NB4 (cell line): ENCODE measurements around the gene NFIA.

Experiments used
- DNase-seq: peaks from one replicate; pipeline ENCODE4 v3.0.0; 2010; ENCODE audit warnings: low read depth
- H3K4me3 ChIP-seq: one replicate; pipeline ENCODE4 v1.5.1; 2011; ENCODE audit warnings: mild to moderate bottlenecking, low read depth, low read length, moderate library complexity
- MYC ChIP-seq: IDR thresholded peaks from 2 replicates; pipeline ENCODE4 v1.6.1; 2011; ENCODE audit warnings: low read depth, low read length
- POLR2A ChIP-seq: IDR thresholded peaks from 2 replicates; pipeline ENCODE4 v1.6.1; 2011; ENCODE audit warnings: mild to moderate bottlenecking; ENCODE audit not compliant: insufficient read length; ENCODE audit errors: extremely low read depth
- TF ChIP-seq, protein P1 (sequence below): IDR thresholded peaks from 2 replicates; pipeline ENCODE4 v1.6.1; 2011; ENCODE audit warnings: low read depth, low read length
- TF ChIP-seq, protein P2 (sequence below): IDR thresholded peaks from one replicate; pipeline ENCODE4 v1.5.1; 2012; ENCODE audit warnings: low read depth, low read length

The NFIA gene

DNA sequence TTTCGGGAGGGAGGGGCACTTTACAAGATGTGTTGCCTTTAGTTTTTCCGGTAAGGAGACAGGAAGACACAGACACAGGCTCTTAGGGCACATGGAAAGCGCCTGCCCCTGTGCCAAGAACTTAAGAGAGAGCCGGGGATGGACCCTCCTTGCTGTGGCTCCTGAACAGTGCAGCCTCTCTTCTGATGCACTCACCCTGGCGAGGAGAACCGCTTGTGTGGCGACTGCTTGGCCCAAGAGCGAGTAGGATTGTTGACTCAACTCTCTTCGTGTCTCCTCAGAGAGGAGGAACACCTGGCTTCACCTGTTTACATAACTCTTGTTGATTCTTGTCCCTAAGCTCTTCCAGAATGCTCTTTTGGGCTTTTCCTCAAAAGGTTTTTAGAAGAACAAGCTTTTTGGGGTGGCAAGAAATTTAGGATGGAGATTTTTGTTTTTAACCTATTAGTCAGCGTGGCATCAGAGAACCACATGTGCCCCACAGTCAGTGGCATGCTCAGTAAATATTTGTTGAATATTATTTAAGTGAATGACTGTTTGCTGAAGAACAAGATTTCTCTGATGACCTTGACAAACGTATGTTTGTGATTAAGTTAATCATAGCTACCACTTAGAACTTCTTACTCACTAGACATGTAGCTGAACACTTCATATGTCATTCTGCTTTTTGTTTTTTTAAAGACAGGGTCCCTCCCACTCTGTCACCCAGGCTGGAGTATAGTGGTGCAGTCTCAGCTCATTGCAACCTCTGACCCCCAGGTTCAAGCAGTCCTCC, 60.6 kb downstream of the NFIA start:
- H3K4me3 ChIP-seq: no peak overlapping the region
- no peak for DNase-seq
- no peak for TF ChIP-seq MYC

DNA sequence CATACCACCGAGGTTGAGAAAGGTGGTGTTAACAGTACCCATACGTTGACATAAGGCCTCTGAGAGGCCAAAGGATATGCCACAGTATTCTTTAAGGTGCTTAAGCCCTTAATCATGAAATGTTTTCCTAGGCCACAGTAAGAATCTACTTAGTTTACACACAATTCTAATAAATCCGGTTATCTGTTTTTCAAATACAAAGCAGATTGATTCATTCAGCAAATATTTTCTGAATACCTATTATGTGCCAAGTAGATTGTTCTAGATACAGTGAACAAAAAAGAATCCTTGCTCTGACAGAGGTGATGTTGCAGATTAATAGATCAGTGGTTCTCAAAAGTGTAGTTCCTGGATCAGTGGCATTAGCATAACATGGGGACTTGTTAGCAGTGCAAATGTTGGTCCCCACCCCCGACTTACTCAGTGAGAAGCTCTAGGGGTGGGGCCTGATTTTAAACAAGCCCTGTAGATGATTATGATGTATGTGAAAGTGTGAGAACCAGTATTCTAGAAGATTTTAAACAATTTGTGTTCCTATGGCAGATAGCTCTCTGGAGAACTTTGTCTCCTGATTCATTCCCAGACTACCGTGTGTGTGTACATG, 61.6 kb downstream of the NFIA start:
- H3K4me3 ChIP-seq: no peak overlapping the region
- TF ChIP-seq POLR2A (no peak), MYC (no peak)
- TF ChIP-seq, protein P1, sequence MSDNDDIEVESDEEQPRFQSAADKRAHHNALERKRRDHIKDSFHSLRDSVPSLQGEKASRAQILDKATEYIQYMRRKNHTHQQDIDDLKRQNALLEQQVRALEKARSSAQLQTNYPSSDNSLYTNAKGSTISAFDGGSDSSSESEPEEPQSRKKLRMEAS: no peak
- TF ChIP-seq, protein P2, sequence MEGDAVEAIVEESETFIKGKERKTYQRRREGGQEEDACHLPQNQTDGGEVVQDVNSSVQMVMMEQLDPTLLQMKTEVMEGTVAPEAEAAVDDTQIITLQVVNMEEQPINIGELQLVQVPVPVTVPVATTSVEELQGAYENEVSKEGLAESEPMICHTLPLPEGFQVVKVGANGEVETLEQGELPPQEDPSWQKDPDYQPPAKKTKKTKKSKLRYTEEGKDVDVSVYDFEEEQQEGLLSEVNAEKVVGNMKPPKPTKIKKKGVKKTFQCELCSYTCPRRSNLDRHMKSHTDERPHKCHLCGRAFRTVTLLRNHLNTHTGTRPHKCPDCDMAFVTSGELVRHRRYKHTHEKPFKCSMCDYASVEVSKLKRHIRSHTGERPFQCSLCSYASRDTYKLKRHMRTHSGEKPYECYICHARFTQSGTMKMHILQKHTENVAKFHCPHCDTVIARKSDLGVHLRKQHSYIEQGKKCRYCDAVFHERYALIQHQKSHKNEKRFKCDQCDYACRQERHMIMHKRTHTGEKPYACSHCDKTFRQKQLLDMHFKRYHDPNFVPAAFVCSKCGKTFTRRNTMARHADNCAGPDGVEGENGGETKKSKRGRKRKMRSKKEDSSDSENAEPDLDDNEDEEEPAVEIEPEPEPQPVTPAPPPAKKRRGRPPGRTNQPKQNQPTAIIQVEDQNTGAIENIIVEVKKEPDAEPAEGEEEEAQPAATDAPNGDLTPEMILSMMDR: no peak
- no peak for DNase-seq

DNA sequence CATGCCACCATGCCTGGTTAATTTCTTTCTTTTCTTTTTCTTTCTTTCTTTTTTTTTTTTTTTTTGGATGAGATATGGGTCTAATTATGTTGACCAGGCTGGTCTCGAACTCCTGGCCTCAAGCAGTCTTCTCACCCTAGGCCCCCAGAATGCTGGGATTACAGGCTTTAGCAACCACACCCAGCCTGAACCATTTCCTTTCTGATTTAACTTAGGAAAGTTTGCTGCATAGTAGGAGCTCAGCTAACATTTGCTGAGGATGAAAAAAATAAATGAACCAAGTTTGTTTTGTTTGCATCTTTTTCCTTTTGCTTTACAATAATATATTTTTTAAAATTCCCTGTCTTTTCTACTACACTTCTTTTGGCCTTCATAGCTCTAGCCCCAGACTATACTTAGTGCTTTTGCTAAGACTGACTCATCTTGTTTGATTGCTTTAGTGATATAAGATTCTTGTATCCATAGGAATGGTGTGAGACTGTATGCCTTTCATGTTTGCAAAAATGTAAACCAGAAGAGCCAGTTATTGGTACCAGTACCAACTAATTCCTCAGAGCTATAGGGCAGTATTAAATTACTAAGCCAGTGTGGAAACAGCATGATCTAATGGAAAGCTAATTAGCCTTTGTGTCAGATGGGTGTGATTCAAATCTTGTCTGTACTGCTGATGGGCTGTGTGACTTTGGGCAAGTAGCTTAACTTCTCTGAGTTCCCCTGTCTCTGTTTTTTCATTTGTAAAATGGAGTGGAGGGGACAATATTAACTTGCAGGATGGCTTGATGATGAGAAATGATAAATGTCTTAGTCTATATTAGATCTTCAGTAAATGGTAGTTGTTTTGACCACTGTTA, 66.9 kb downstream of the NFIA start:
- H3K4me3 ChIP-seq: no peak overlapping the region
- no peak for DNase-seq
- no peak for TF ChIP-seq POLR2A
- no peak for TF ChIP-seq MYC
- TF ChIP-seq, protein P1: no peak
- TF ChIP-seq, protein P2: no peak

DNA sequence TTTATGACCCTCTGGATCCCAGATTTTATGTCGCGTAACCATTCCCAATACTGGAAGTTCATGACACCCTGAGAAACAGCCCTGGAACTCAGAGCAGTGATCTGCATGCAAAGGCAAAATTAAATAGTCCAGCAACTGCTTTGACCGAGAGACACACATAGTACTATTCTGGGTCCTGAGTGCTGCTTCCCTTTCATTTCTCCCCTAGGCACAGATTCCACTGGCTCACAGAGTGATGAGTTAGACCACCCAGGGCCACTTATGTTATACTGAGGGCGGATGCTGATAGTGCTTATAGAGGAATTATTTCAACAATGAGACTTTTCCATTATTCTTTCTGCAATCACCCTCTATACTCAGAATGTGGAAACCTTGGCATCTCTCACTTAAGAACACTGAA, 69.2 kb downstream of the NFIA start:
- TF ChIP-seq MYC: no peak
- TF ChIP-seq, protein P1: no peak
- TF ChIP-seq, protein P2: no peak
- TF ChIP-seq POLR2A: no peak
- H3K4me3 ChIP-seq: no peak overlapping the region
- DNase-seq: no peak

DNA sequence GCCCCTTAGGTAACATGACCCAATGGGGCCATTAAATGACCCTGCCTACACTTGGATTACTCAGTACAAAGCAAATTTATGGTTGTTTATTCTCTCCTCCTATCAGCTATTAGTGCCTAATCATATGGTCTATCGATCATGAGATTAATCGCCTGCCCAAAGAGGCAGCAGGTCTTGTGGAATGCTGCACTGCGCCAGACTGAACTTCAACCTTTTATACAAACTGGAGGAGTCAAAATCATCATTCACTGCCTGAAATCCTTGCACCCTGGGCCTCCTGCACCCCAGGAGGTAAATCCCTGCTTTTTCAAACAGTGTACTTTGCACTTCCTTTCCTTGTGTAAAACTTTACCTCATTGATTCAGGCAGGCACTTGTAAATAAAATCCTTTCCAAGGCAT, 69.7 kb downstream of the NFIA start:
- TF ChIP-seq MYC: no peak
- TF ChIP-seq, protein P2: no peak
- TF ChIP-seq, protein P1: no peak
- no peak for TF ChIP-seq POLR2A
- no peak overlapping the region for H3K4me3 ChIP-seq
- no peak for DNase-seq
